HUDEP-2 (cell line): ENCODE results near the gene TNNT3.

Experiments used
- DNase-seq, 76 experiments: peaks; one replicate each; lab custom pipeline; 2025; ENCODE audit not compliant: unreplicated experiment in 76 of 76; lab: John Stamatoyannopoulos, UW

The TNNT3 gene

GRCh38 chr11:1947592-1948237 lies 28.2 kb downstream of the TNNT3 start:
- DNase-seq: no peak

- DNase-seq: no peak
Measured at GRCh38 chr11:1948389-1948788, 28.9 kb downstream of the TNNT3 start.

- DNase-seq: no peak
Measured at GRCh38 chr11:1949302-1949701, 29.8 kb downstream of the TNNT3 start.

DNA sequence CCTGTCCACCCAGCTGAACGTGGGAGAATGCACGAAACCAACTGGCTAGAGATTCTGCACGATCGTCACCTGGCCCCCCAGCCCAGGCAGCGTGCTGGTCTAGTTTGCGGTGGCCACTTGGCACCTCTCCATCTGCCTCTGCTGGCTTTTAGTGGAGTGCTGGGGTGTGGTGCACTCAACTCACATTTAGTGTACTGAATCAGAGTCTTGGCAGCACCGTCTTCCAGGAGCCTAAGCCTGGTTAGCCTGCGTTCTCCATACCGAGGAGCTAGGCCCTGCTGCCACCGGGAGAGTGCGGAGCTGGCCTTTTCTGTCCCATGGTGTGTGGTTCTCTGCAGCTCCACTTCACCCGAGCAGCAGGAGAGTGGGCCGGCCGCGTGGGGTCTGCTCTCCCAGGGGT lies 30.4 kb downstream of the TNNT3 start:
- DNase-seq: no peak

GRCh38 chr11:1952806-1953482 lies 33.4 kb downstream of the TNNT3 start:
- DNase-seq: no peak

GRCh38 chr11:1953489-1954266 lies 34.2 kb downstream of the TNNT3 start:
- DNase-seq: peak in 7 of 76 experiments; percentile 3 to 28 (median 11)

DNA sequence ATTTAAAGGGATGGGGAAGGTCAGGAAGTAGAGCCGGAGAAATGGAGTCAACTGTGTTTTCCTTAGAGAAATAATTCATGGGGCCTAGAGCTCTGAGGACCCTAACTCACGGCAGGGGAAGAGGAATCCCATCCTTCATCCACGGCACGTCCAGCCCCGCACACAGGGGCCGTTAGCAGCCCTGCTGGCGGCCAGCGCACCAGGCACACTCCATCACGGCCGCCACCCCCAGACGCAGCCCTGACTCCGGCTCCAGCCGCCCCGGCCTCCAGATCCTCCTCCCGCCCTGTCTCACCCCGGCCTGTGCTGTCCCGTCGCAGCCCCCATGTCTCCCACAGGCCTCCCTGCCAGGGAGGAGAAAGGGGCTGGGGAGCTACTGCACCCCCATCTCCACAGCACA lies 38.9 kb downstream of the TNNT3 start:
- no peak for DNase-seq

- no peak for DNase-seq
Measured at GRCh38 chr11:1959786-1960185, 40.3 kb downstream of the TNNT3 start.

- DNase-seq: no peak
Measured at GRCh38 chr11:1963864-1964263, 44.4 kb downstream of the TNNT3 start.

DNA sequence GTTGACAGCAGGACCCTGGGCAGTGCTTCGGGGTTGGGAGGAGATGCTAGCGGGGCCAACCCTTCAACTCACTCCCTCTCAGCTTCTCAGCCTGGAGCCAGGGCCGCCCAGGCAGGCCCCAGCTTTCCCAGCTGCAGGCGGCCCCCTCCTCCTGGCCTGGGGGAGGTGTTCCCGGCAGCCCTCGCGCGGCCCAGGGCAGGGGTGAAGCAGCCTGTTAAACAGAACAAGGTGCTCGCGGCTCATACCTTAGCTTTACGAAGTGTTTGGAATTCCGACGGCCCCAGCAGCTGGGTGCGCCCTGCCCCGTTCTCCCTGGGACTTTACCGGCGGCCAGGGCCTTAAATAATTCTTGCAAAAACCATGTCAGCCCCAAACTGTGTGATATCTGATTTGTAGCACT lies 44.8 kb downstream of the TNNT3 start:
- no peak for DNase-seq

GRCh38 chr11:1964955-1965354 lies 45.5 kb downstream of the TNNT3 start:
- no peak for DNase-seq

- DNase-seq: no peak
Measured at GRCh38 chr11:1966531-1966930, 47.0 kb downstream of the TNNT3 start.

GRCh38 chr11:1967641-1968225 lies 48.2 kb downstream of the TNNT3 start:
- DNase-seq: no peak

DNA sequence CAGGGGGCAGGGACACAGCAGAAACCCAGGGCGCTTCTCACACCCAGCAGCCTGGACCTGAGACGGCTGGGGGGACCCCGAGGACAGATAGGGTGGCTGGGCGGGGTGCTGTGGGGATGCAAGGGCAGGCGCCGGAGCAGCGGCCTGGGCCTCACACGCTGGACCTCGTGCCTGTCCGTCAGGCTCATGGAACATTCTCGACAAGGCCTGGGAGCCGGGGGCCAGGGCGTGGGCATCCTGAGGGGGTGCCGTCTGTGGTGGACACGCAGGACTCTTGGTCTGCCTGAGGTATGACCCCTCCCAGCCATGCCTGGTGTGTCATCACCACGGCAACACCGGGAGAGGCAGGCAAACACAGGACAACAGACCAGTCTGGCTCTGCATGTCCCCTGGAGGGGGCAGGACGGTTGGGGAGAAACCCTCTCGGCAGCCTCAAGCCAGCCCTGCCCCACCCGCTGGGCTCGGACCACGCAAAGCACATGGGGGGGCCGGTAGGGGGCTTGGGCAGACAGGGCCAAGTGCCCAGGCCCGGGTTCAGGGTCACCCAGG lies 49.0 kb downstream of the TNNT3 start:
- DNase-seq: no peak

GRCh38 chr11:1969035-1969434 lies 49.5 kb downstream of the TNNT3 start:
- no peak for DNase-seq

GRCh38 chr11:1969776-1970175 lies 50.3 kb downstream of the TNNT3 start:
- DNase-seq: no peak

GRCh38 chr11:1970956-1971355 lies 51.5 kb downstream of the TNNT3 start:
- no peak for DNase-seq

GRCh38 chr11:1975185-1975584 lies 55.7 kb downstream of the TNNT3 start:
- no peak for DNase-seq

DNA sequence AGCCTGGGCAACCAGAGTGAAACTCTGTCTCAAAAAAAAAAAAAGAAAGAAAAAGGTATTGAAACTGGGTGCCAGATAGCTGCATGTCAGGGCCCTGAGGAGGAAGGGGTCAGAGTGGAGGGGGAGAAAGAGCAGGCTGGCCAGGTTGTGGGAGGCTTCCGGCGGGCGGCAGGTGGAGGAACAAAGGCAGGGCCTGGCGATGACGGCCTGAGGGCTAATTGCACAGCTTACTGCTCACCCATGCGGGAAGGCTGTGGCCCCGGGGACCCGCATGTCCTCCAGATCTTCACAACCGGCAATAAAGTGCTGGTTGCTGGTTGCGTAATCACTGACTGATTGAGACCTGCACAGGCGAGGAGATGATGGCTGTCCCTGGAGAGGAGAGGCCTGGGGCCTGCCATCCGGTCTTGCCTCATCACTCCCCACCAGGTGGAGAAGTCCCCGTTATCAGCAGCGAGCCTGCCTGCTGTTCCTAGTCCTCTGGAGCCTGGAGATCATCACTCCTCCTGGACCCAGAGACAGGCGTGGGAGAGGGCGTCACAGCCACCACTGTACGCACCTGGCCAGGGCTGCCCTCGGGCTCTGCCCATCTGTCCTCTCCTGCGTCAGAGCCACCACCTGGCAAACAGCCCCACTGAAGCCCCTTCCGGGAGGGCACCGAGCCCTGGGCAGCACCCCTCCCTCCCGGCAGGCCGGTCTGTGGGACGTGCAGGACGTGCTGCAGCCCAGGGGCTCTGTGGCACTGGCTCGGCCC lies 59.4 kb downstream of the TNNT3 start:
- DNase-seq: no peak

GRCh38 chr11:1979607-1980006 lies 60.1 kb downstream of the TNNT3 start:
- no peak for DNase-seq
